NCI-H1417 treated with DMSO at 0.1 percent for 48 hours (cell line): ENCODE data around the gene TANC1.

ENCODE experiments used
- DNase-seq: peaks from one replicate; lab custom pipeline; 2025; lab: John Stamatoyannopoulos, UW

The TANC1 gene

GRCh38 chr2:159266554-159266953 lies 298.1 kb downstream of the TANC1 start:
- DNase-seq, result no peak

GRCh38 chr2:159267921-159268320 lies 299.5 kb downstream of the TANC1 start:
- no peak for DNase-seq

GRCh38 chr2:159270744-159271379 lies 302.4 kb downstream of the TANC1 start:
- no peak for DNase-seq

- DNase-seq, result no peak
Measured at GRCh38 chr2:159272156-159272555, 303.7 kb downstream of the TANC1 start.

GRCh38 chr2:159275111-159275510 lies 306.7 kb downstream of the TANC1 start:
- DNase-seq, result no peak

- DNase-seq, result no peak
Measured at GRCh38 chr2:159279700-159280099, 311.3 kb downstream of the TANC1 start.

- no peak for DNase-seq
Measured at GRCh38 chr2:159281002-159281401, 312.6 kb downstream of the TANC1 start.
